Epithelial cell of prostate (primary cell): ENCODE results near the gene ZNF688.
A peak's percentile ranks its signal among the peaks of the same experiment; 100 is the strongest.
"Not testable (repeated sequence)": the region's sequence is repeated elsewhere in the genome, so short reads cannot be mapped to it uniquely, and the experiment has no call there.

ENCODE experiments used
- DNase-seq: peaks from one replicate; pipeline ENCODE4 v3.0.0-alpha.2; 2011; ENCODE audit warnings: low read depth, low spot score
- H3K27ac ChIP-seq: fragments of 450-650 bp; 2 replicates; pipeline ENCODE4 v1.5.1; 2017; ENCODE audit warnings: mild to moderate bottlenecking

ZNF688 gene

DNA sequence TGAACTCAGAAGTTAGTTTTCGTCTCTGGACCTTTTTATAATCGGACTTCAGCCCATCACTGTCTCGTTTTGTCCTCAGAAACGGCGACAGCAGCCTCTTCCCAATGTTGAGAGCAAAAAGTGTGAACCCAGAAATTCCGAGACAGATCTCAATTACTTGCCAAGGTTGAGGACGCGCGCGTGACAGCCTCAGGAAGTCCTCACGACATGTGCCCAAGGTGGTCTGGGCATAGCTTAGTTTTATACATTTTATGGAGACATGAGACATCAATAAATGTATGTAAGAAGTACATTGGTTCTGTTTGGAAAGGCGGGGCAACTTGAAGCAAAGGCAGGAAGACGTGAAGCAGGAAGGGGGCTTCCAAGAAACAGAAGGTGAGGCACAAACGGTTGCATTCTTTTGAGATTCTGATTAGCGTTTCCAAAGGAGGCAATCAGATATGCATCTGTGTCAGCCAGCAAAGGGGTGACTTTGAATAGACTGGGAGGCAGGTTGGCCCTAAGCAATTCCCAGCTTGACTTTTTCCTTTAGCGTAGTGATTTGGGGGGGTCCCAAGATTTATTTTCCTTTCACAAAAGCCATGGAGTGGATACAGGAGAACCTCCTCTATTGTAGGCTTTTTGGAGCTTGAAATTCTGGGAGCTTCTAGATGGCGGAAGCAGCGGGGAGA lies 36.3 kb downstream of the ZNF688 start:
- no peak for DNase-seq
- H3K27ac ChIP-seq: peak overlapping the region; percentile 85

DNA sequence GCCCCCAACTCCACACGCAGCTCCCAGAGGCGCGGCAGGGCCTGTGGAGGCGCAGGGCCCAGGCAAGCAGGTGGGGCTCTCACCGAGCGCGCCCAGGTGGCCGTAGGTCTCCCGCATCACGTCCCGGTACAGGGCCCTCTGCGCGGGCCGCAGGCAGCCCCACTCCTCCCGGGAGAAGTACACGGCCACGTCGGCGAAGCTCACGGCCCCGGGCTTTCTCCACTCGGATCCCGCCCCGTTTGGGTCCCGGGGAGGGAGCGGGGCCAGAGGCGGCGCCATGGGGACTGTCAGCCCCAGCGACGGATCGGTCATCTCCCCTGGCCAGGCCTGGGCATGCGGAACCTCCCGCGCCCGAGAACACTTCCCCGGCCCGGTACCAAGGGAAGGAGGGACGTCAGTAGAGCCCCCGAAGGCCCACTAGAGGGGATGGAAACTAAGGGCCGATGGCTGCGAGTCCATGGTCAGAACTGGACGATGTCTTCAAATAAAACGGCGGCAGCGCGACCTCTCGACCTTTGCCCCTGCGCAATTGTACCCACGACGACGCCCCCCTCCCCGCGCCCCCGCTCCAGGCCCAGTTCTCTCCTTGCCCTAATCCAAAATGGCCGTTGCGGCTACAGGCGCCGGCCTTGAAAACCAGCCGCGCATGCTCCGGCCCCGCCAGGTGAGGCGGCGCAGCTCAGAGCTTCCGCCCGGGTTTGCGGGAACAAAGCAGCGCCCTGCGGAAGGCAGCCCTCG lies 37.0 kb downstream of the ZNF688 start, which contains the start of gene ZNF747:
Gene ZNF747, minus strand, starts transcription at position 491 of the 738 bp plus-strand sequence. Its CDS starts 179 bp downstream, at position 312.
- DNase-seq: no peak
- peak within 1 kb of the TSS; percentile 85 for H3K27ac ChIP-seq

DNA sequence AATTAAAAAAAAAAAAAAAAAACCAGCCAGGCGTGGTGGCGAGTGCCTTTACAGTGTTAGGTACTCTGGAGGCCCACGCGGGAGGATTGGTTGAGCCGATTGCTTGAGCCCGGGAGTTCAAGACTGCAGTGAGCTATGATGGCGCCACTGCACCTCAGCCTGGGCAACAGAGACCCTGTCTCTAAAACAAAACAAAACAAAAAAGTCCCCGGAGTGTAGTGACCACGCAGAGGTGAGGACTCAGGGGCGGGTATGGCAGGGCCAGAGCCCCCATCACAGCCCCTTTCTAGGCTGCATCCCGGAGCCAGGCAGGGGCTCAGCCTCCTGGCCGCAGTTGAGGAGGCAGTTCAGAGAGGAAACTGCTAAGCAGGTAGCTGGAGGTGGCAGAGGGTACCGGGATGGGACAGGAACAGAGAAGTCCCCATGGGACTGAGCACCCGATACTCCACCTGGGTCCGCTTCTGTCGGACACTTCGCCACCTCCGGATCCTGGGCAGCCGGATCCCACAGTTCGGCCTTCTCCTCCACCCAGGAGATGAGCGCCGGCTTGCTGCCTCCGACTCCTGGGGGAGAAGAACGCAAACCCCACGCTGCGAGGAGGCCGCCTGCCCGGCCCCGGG lies 37.7 kb downstream of the ZNF688 start:
- DNase-seq: no peak

DNA sequence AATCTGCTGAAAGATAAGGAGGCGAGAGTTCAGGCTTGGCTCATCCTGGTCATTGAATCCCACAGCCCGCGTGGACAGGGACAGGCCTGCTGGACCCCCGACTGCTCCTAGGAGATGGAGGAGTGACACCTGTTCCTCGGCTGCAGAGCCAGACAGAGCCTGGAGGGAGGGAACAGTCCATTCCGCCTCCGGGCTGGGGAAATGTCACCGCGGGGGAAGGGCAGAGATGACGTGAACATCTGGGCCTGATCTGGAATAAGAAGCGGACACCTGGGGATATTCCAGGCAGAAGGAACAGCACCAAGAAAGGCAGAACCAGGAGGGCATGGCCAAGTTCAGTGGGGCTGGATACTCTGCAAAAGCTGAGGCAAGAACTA lies 38.4 kb downstream of the ZNF688 start:
- no peak overlapping the region for H3K27ac ChIP-seq

More for the DNA sequence above, 37.7 kb downstream of the ZNF688 start:
- H3K27ac ChIP-seq: peak overlapping the region; percentile 85

DNA sequence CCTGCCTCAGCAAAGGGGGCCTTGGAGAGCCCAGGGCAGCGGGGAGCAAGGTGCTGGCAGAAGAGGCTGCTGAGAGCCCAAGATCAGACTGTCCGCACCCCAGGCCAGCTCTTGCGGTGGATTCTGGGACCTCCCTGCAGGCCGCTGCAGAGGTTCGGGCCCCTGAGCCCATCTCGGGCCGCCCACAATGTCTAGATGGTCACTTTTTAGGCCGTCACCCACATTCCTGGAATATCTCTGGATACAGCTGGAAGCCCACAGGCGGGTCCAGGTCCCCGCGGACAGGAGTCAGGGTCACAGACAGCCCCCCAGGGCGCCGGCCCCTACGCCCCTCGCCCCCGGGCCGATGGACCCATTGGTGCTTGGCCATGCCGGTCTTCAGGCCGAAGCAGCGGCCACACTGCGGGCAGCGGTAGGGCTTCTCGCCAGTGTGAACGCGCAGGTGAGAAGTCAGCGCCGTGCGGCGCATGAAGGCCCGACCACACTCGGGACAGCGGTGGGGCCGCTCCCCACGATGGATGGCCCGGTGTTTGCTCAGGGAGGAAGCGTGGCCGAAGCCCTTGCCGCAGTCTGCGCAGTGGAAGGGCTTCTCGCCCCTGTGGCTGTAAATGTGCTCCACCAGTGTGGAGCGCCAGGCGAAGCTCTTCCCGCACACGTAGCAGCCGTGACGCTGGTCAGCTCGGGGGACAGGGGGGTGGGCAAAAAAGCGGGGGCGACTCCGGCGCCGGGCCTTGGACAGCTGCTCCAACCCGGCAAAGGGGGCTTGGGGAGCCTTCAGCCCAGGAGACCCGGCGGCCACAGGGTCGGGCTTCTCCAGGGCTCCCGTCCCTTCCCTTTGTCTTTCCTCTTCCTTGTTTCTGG lies 39.0 kb downstream of the ZNF688 start:
- no peak overlapping the region for H3K27ac ChIP-seq
- DNase-seq: no peak

More for the DNA sequence above, 38.4 kb downstream of the ZNF688 start:
- no peak for DNase-seq

DNA sequence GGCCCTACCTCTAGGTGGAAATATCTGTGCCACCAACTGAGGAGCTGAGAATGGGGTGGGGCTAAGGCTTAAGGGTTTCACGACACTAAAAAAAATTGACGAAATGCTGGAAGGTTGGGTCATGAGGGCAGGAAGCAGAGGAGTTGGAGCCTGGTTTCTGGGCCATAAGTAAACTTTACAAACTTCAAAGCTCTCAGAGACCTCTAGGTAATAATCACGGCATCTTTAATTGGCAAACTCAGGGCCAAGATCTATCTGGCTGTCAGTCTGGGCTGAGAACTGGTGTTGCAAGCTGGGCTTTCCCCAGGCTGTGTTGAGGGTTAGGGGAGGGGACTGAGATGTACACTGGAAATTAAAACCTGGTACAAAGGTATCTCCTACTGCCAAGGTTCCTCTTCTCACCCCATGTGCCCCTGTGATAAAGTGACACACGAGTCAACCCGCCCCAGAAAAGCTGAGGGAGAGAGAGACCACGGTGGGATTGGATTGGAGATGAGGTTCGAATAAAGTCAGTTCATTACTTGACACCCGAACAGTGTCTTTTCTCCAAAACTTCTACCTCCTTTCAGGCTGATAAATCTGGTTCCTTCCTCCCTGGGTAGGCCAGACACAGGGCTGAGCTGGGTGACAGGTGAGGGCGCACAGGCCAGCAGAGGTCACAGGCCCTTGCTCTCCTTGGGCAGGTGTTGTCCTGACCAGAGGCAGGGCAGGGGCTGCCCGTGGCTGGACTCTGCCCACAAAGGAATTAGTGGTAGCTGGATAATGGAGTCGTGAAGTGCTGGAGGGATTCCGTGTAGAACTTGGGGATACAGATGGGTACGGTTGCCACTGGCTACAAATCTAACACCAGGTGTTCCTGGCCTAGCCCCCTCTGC lies 41.1 kb downstream of the ZNF688 start:
- H3K27ac ChIP-seq: no peak overlapping the region
- DNase-seq: no peak

DNA sequence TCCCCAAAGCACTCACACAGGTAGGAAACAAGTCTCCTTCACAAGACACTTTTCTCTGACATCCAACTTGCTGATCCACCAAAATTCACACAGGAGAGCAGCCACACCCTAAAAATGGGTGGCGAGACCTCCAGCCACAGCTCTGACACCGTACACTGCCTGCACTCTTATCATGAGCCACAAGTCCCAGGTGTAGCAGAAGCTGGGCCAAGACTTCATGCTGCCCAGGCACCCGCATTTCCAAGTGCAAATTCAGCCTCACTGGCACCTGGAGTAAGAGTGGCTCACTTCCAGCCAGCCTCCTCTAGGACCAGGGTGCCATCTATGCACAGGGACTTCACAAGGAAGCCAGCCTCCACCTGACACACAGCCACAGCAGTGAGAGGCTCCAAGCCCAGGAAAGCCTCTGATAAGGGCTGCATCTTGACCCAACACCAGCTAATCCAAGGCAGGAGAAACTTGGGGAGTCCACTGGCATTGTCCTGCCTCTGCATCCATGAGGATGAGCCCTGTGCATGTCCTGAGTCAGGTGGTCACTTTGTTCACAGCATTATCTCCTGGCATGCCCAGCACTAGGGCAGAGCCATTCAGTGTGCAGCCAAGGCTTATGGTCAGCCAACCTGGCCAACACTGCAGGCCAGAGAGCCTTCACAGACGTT lies 42.6 kb downstream of the ZNF688 start:
- DNase-seq: no peak
- peak overlapping the region; percentile 93 for H3K27ac ChIP-seq

DNA sequence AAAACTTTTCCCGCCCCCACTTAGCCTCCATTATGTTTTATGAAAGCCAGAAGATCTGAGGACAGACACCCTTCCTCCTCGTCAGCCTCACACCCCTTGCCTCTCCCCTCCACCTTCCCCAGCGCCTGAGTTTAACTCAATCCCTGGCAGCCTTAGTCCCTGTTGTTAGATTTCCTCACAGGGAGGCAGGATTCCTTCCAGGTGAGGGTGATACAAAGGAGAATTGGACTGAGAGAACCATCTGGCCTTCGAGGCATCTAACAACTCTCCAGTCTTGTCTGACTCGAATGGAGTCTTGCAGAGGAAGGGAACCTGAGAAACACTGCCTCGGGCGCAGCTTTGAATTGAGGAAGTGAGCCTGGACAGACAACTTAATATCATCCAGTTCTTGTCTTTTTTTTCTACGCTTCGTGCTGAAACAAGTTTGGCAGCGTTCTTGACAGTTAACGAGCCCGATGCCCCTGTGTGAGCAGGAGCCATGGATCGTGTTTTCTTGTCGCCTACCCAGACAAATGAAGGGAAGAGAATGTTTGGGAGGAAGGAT lies 43.8 kb downstream of the ZNF688 start:
- DNase-seq: peak; percentile 81
- H3K27ac ChIP-seq: peak overlapping the region; percentile 93

DNA sequence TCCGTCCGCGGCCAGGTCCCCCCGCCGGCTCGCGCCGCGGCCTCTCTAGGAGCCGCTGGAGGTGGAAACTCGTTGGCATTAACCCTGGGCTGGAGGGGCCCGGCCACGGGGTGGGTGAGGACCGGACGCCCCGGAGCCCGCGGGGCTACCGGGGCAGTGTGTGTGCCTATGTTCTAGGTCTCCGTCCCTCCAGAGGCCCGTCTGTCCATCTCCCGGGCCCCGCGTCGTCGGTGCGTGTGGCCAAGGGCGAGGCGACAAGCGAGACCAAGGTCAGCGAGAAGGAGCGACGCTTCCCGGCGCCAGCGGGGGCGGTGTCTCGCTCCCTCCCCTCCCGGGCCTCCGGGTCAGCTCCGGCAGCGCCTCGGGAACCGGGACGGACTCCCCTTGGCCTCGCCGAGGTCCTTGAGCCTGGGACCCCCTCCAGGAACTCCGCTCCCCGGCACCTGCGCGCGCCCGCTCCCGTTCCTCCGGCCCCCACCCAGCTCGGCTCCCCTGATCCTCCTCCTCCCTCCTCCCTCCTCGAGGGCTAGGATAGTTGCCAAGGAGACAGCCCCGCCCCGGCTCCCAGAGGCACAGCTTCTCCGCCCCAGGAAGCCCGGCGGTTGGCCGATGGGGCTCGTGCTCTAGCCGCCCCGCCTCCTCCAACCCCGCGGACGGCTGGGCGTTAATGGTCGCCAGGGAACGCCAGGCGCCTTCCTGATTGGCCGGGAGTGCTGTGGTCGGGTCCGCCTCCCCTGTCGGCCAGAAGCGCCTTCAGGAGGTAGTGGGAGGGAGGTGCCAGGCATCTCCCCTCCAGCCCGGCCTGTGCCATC lies 44.5 kb downstream of the ZNF688 start:
- H3K27ac ChIP-seq: peak overlapping the region; percentile 93
- peak; percentile 83 for DNase-seq

DNA sequence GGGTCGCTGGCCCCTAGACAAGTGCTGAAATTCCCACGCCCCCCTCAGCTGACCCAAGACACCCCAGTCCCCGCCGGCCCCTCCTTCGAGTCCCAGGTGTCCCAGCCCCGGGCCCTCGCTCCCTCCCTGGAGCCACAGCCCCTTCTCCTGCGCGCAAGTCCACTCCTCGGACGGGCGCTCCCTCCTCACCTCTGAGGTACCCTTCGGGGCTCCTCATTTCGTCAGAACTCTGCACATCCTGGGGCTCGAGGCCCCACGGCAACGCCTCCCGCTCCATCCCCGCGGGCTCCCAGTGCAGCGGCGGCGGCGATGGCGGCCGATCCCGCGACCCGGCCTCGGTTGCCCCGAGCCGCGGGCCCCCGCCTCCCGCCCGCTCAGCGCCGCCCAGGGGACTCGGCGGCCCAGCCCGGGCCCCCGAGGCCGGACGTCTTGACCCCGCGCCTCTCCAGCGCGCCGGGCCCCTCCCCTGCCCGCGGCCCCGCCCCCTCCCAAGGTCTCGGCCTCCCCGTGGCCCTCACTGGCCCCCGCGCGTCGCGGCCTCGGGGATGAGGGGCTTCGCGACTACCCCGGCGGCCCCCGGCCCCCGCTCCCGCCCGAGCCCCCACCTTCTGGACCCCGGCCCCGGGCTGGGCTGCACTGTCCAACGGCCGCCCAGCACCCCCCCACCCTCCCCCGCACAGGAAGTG lies 45.2 kb downstream of the ZNF688 start, which contains the start of gene ZNF768:
Gene ZNF768, minus strand, starts transcription at position 430 of the 686 bp plus-strand sequence. Its CDS starts 153 bp downstream, at position 277.
- peak within 1 kb of the TSS; percentile 93 for H3K27ac ChIP-seq
- no peak for DNase-seq

DNA sequence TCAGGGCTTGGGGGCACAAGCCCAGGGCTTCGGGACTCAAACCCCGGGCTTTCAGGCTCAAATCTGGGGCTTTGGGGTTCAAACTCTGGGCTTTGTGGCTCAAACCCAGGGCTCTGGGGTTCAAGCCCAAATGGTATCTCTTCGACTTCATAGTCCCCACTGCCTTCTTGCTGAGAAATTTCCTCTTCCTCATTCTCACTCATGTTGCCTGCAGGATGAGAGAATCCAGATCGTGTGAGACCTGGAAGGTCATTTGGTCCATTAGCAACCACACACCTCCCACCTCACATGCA lies 45.7 kb downstream of the ZNF688 start:
- peak overlapping the region; percentile 93 for H3K27ac ChIP-seq
- DNase-seq: no peak

DNA sequence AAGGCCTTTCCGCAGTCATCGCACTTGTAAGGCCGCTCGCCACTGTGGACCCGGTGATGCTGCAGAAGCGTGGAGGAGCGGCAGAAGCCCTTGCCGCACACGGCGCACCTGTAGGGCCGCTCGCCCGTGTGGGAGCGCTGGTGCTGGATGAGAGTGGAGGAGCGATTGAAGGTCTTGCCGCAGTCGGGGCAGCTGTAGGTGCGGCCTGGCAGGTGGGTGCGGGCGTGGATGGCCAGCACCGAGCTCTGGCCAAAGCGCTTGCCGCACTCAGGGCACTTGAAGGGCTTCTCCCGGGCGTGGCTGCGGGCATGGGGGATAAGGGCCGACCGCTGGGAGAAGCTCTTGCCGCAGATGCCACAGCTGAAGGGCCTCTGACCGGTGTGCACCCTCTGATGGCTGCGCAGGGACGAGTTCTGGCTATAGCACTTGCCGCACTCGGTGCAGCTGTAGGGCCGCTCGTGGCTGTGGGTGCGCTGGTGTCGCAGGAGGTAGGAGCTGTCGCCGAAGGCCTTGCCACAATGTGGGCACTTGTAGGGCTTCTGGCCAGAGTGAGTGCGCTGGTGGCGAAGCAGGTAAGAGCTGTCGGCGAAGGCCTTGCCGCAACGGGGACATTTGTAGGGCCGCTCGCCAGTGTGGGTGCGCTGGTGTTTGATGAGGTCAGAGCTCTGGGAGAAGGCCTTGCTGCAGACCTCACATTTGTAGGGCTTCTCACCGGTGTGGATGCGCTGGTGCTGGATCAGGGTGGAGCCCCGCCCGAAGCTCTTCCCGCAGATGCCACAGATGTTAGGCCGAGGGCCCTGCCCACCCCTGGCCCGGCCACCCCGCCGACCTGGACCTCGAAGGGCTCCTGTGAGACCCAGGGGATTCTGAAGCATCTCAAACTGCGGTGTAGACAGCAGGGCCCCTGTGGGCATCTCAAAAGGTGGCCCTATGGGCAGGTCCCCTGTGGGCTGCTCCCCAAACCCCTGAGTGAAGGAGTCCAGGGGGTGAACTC lies 46.6 kb downstream of the ZNF688 start:
- H3K27ac ChIP-seq: no peak overlapping the region

DNA sequence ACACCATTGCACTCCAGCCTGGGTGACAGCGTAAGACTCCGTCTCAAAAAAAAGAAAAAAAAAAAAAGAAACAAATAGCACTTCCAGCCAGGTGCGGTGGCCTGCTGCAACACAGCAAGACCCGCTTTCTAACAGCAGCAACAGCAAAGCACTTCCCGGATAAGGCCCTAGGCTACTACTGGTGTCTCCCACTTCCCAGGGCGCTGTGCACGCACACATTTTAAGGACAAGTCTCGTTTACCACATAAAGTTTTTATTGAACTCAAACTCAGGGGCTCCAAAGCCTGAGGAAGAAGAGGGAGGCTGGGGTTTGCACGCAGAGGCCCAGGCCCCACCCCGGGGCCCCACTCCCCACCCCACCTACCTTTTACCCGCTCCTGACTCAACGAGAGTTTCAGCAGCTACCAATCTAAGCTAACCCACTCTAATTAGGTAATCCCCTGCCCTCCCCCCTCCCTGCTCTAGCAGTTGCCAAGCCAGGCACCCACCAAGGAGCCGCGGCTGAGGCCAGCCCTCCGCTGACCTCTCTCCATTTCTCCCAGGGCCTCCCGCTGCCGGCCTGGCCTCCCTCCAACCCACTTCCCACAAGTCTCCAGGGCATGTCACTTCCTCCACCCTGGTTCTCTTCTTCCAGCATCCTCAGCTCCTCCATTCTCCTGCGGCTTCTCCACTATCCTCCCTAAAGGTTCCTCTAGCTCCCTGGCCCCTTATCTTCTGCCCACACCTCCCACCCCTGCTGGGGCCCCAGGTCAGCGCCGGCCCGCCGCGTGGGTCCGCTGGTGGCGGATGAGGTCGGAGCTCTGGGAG lies 47.5 kb downstream of the ZNF688 start:
- DNase-seq: no peak
- H3K27ac ChIP-seq: no peak overlapping the region

More for the DNA sequence above, 46.6 kb downstream of the ZNF688 start:
- no peak for DNase-seq

DNA sequence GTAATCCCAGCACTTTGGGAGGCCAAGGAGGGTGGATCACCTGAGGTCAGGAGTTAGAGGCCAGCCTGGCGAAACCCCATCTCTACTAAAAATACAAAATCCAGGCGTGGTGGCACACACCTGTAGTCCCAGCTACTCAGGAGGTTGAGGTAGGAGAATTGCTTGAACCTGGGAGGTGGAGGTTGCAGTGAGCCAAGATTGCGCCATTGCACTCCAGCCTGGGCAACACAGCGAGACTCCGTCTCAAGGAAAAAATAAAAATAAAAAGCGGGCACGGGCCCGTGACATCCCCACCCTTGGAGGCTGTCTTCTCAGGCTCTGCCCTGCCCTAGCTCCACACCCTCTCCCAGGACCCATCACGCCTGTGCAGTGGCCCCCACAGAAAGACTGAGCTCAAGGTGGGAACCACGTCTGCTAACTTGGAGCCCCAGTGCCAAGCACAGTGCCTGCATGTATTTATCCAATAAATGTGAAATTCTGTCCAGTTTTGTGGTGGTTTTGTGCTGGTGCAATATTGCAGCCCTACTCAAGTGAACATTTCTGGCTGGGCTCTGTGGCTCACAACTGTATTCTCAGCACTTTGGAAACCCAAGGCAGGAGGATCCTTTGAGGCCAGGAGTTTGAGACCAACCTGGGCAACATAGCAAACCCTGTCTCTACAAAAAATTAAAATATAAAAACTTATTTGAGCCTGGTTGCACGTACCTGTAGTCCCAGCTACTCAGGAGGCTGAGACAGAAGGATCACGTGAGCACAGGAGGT lies 48.6 kb downstream of the ZNF688 start:
- DNase-seq, H3K27ac ChIP-seq: not testable (repeated sequence)
